ENCODE data around the gene BEST3. TPM values are rescaled to one million over a fixed set of nuclear protein-coding genes. Genes with fewer than 3 reads are reported as not detected.

The BEST3 gene
- total and polyA plus RNA-seq, 2 of the 4 experiments (the other 2 are of a cell fraction) = under 0.01 to 0.07 TPM

GRCh38 chr12:69732088-69732487 is 33.0 kb upstream of the BEST3 start (continued):
- TF ChIP-seq USF2 (IDR thresholded peaks at IDR 0.05; ENCODE audit: low read depth, low read length) = no peak

GRCh38 chr12:69726922-69727321 is 27.8 kb upstream of the BEST3 start:
- no peak overlapping the region for H2AFZ ChIP-seq (replicated peaks; ENCODE audit: low read length, poor library complexity)
- peaks cover 2% of the 10 kb centered on the region; the same call in 1 of the 2 replicates for H3K27me3 ChIP-seq (ENCODE audit: control insufficient read depth, insufficient read depth, low read length)
- WGBS, 2 experiments (ENCODE audit: extremely low coverage in 2 of 2, insufficient read length in 1 of 2) = no CpG with 5 or more reads among the region's 4 CpGs
- no peak overlapping the region for H3K23ac ChIP-seq (ENCODE audit: low read depth, low read length)
- H3K4me3 ChIP-seq (ENCODE audit: insufficient read depth, low read depth, low read length) = no peak overlapping the region
- H3K4me1 ChIP-seq (ENCODE audit: control insufficient read depth, insufficient read depth, low read length) = no peaks in the 10 kb centered on the region
- H3K9me3 ChIP-seq (ENCODE audit: control insufficient read depth, insufficient read depth, low read length) = no peaks in the 10 kb centered on the region
- H2BK20ac ChIP-seq (ENCODE audit: low read depth, low read length) = no peak overlapping the region
- H3K56ac ChIP-seq (ENCODE audit: extremely low read depth, insufficient read depth, low read length) = no peak overlapping the region
- intact Hi-C loops (cut with micrococcal nuclease) = no loop called here
- no peak overlapping the region for H4K5ac ChIP-seq (ENCODE audit: low read depth, low read length)
- H4K8ac ChIP-seq (ENCODE audit: low read depth in 2 of 2, low read length in 2 of 2) = no peak overlapping the region
- ATAC-seq (ENCODE audit: low read depth) (no peak), DNase-seq (no peak)
- no peak overlapping the region for H3K9ac ChIP-seq (ENCODE audit: low read depth, low read length)
- H3K79me1 ChIP-seq (ENCODE audit: low read depth in 1 of 2, low read length in 2 of 2) = no peaks in the 10 kb centered on the region
- no peak overlapping the region for H2BK5ac ChIP-seq (ENCODE audit: low read depth, low read length, poor library complexity, severe bottlenecking)
- H3K27ac ChIP-seq (ENCODE audit: insufficient read depth, low read length) = no peak overlapping the region
- TF ChIP-seq CTCF (conservative IDR thresholded peaks at IDR 0.05; ENCODE audit: low read depth, low read length) (no peak), ELK1 (IDR thresholded peaks at IDR 0.05; ENCODE audit: borderline replicate concordance, low read depth, low read length) (no peak), FOS (IDR thresholded peaks at IDR 0.05; ENCODE audit: low read depth, low read length) (no peak), CHD1 (IDR thresholded peaks at IDR 0.05; ENCODE audit: low read depth, low read length) (no peak), SMC3 (IDR thresholded peaks at IDR 0.05; ENCODE audit: low read depth, low read length) (no peak)
- no peak overlapping the region for H3K4ac ChIP-seq (ENCODE audit: low read depth, low read length)
- H4K91ac ChIP-seq (ENCODE audit: insufficient read depth, low read depth, low read length) = no peak overlapping the region
- no peaks in the 10 kb centered on the region for H4K20me1 ChIP-seq (ENCODE audit: insufficient read depth, low read length)
- dilution Hi-C loops (cut with HindIII; ENCODE audit: low sequenced_read_pairs, unreplicated experiment) = no loop called here
- H3K4me2 ChIP-seq (ENCODE audit: low read depth, low read length) = no peak overlapping the region
- in situ Hi-C loops (cut with MboI; ENCODE audit: low sequenced_read_pairs) = loop anchor here (25.0 kb wide), 1 partner anchor 390 kb away; the partner anchor contains the start of gene LYZ
- no peak overlapping the region for H2AK5ac ChIP-seq (ENCODE audit: low read depth, low read length)
- no peaks in the 10 kb centered on the region for H3K9me1 ChIP-seq (ENCODE audit: insufficient read depth, low read length)
- no peak overlapping the region for H3K14ac ChIP-seq (replicated peaks; ENCODE audit: low read depth, low read length)
- no peak overlapping the region for H2AK9ac ChIP-seq (replicated peaks; ENCODE audit: low read depth, low read length, poor library complexity)
- no TSS peak for BruUV-seq (replicated peaks)
- POLR2A ChIA-PET (ENCODE audit: unreplicated experiment) = no interaction called here
- CTCF ChIA-PET = no interaction called here
- no peak overlapping the region for H3K18ac ChIP-seq (ENCODE audit: low read depth, low read length)
- no peak overlapping the region for H2BK15ac ChIP-seq (ENCODE audit: low read depth, low read length)
- H3K36me3 ChIP-seq (ENCODE audit: control insufficient read depth, insufficient read depth, low read length) = no peaks in the 10 kb centered on the region
- no peak overlapping the region for H2BK120ac ChIP-seq (ENCODE audit: low read depth, low read length)

All from IMR-90 (cell line).